ENCODE results near the gene CPAMD8. TPM values are rescaled to one million over a fixed set of nuclear protein-coding genes. Genes with fewer than 3 reads are reported as not detected.
A peak's percentile ranks its signal among the peaks of the same experiment; 100 is the strongest.

CPAMD8 gene
- total and polyA plus RNA-seq, 7 donors = 0.60 to 14.4 (median 2.4) TPM

DNA sequence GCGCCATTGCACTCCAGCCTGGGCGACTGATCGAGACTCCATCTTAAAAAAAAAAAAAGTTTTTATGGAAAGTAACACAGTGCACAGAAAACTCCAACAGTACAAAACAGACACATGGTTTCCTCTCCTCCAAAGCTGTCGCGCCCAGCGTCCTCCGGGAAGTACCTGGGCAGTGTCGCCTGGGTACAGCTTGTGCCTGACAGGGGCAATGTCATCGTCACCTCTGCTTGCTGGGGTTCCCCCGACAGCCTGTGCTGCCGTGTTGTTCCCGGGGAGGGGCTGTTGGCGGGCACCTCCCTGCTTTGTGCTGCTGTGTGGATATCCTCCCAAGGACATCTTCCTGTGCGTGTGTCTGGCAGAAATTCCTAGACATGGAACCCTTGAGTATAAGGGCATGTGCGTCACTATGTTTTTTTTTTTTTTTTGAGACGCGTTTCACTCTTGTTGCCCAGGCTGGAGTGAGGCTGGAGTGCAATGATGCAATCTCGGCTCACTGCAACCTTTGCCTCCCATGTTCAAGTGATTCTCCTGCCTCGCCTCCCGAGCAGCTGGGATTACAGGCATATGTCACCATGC lies 140.2 kb downstream of the CPAMD8 start:
- 44 to 76% methylated on average over 20 of the region's 20 CpGs for WGBS, 2 donors
- TF ChIP-seq, protein P1, sequence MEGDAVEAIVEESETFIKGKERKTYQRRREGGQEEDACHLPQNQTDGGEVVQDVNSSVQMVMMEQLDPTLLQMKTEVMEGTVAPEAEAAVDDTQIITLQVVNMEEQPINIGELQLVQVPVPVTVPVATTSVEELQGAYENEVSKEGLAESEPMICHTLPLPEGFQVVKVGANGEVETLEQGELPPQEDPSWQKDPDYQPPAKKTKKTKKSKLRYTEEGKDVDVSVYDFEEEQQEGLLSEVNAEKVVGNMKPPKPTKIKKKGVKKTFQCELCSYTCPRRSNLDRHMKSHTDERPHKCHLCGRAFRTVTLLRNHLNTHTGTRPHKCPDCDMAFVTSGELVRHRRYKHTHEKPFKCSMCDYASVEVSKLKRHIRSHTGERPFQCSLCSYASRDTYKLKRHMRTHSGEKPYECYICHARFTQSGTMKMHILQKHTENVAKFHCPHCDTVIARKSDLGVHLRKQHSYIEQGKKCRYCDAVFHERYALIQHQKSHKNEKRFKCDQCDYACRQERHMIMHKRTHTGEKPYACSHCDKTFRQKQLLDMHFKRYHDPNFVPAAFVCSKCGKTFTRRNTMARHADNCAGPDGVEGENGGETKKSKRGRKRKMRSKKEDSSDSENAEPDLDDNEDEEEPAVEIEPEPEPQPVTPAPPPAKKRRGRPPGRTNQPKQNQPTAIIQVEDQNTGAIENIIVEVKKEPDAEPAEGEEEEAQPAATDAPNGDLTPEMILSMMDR (IDR thresholded peaks at IDR 0.05) = no peak
- no peak for TF ChIP-seq POLR2A (IDR thresholded peaks at IDR 0.05)
- TF ChIP-seq EP300 (IDR thresholded peaks at IDR 0.05) = peak in 3 of 4 donors; percentile 29 to 61 (median 47)
- TF ChIP-seq POLR2AphosphoS5 (IDR thresholded peaks at IDR 0.05) = peak; percentile 14 to 71 (median 35)
- Histone ChIP-seq H3K4me3 (no peak overlapping the region), H3K27ac (peak overlapping the region in 1 of 4 donors; percentile 62), H3K9me3 (peaks cover 0 to 13% (median 5%) of the 10 kb centered on the region in 4 donors), H3K4me1 (peaks cover 0 to 8% (median 4%) of the 10 kb centered on the region in 4 donors), H3K36me3 (no peaks in the 10 kb centered on the region), H3K27me3 (peaks cover 0 to 33% (median 6%) of the 10 kb centered on the region in 3 donors)
- intact Hi-C loops (cut with DNase I) = no loop called here
- DNase-seq = peak; percentile 81

- Histone ChIP-seq H3K27me3 (peaks cover 0 to 33% (median 6%) of the 10 kb centered on the region in 3 donors), H3K9me3 (peaks cover 0 to 15% (median 5%) of the 10 kb centered on the region in 4 donors), H3K4me1 (peaks cover 0 to 8% (median 4%) of the 10 kb centered on the region in 4 donors), H3K27ac (no peak overlapping the region), H3K36me3 (peaks cover 0 to 4% (median 0%) of the 10 kb centered on the region in 4 donors), H3K4me3 (no peak overlapping the region)
- TF ChIP-seq POLR2AphosphoS5 (IDR thresholded peaks at IDR 0.05) = no peak
- TF ChIP-seq EP300 (IDR thresholded peaks at IDR 0.05) = no peak
- TF ChIP-seq POLR2A (IDR thresholded peaks at IDR 0.05) = no peak
- TF ChIP-seq, protein P1 (IDR thresholded peaks at IDR 0.05) = no peak
- intact Hi-C loops (cut with DNase I) = no loop called here
- DNase-seq = no peak
- whole genome bisulfite sequencing, 2 donors = 63 to 69% methylated on average over 5 of the region's 5 CpGs
Observed at GRCh38 chr19:16885166-16885565, 141.4 kb downstream of the CPAMD8 start.

GRCh38 chr19:16883522-16883921 lies 143.1 kb downstream of the CPAMD8 start:
- Histone ChIP-seq H3K9me3 (peaks cover 0 to 15% (median 5%) of the 10 kb centered on the region in 4 donors), H3K36me3 (peaks cover 5 to 21% (median 14%) of the 10 kb centered on the region in 4 donors), H3K4me3 (no peak overlapping the region), H3K27ac (no peak overlapping the region), H3K4me1 (peaks cover 0 to under 1% (median under 1%) of the 10 kb centered on the region in 4 donors), H3K27me3 (peaks cover 0 to 20% (median 6%) of the 10 kb centered on the region in 3 donors)
- DNase-seq = no peak
- intact Hi-C loops (cut with DNase I) = no loop called here
- WGBS, 2 donors = 68 to 75% methylated on average over 3 of the region's 3 CpGs
- TF ChIP-seq POLR2AphosphoS5 (IDR thresholded peaks at IDR 0.05) (no peak), POLR2A (IDR thresholded peaks at IDR 0.05) (no peak), EP300 (IDR thresholded peaks at IDR 0.05) (no peak)
- TF ChIP-seq, protein P1 (IDR thresholded peaks at IDR 0.05) = no peak

GRCh38 chr19:16882146-16882545 lies 144.5 kb downstream of the CPAMD8 start:
- peaks cover 0 to 15% (median 5%) of the 10 kb centered on the region in 4 donors for H3K9me3 ChIP-seq

More at GRCh38 chr19:16882146-16882545, 144.5 kb downstream of the CPAMD8 start:
- 85 to 94% methylated on average over 3 of the region's 3 CpGs for WGBS, 2 donors
- Histone ChIP-seq H3K27me3 (peaks cover 0 to 8% (median 0%) of the 10 kb centered on the region in 3 donors), H3K27ac (no peak overlapping the region), H3K4me1 (no peaks in the 10 kb centered on the region), H3K4me3 (no peak overlapping the region), H3K36me3 (peaks cover 18 to 34% (median 27%) of the 10 kb centered on the region in 4 donors)
- intact Hi-C loops (cut with DNase I) = no loop called here
- TF ChIP-seq, protein P1 (IDR thresholded peaks at IDR 0.05) = no peak
- TF ChIP-seq EP300 (IDR thresholded peaks at IDR 0.05) (no peak), POLR2A (IDR thresholded peaks at IDR 0.05) (no peak), POLR2AphosphoS5 (IDR thresholded peaks at IDR 0.05) (no peak)
- no peak for DNase-seq
